Panc1 (cell line): ENCODE data around the gene DDX42.

Source experiments
- CTCF ChIP-seq: fragments of 450-650 bp; IDR thresholded peaks from 2 replicates; pipeline ENCODE4 v1.5.1; 2017; ENCODE audit warnings: mild to moderate bottlenecking
- POLR2AphosphoS5 ChIP-seq: IDR thresholded peaks from 2 replicates; pipeline ENCODE4 v1.6.1; 2012; ENCODE audit warnings: mild to moderate bottlenecking, low read depth, low read length, moderate library complexity
- REST ChIP-seq, 2 experiments: IDR thresholded peaks; 2 replicates each; pipeline ENCODE4 v1.6.1; 2011 to 2012; ENCODE audit warnings: low read depth in 2 of 2, control low read depth in 1 of 2, low read length in 1 of 2, mild to moderate bottlenecking in 1 of 2, moderate library complexity in 1 of 2; ENCODE audit not compliant: insufficient read depth in 1 of 2
- SIN3A ChIP-seq: IDR thresholded peaks from 2 replicates; pipeline ENCODE4 v1.6.1; 2012; ENCODE audit warnings: low read depth, mild to moderate bottlenecking, low read length, moderate library complexity, borderline replicate concordance; ENCODE audit not compliant: insufficient read depth

- no peak for TF ChIP-seq REST (IDR thresholded peaks at IDR 0.05; ENCODE audit: insufficient read depth in 1 of 2, low read depth in 2 of 2, low read length in 1 of 2)
- TF ChIP-seq CTCF = no peak
- no peak for TF ChIP-seq POLR2AphosphoS5
- no peak for TF ChIP-seq SIN3A
Observed at GRCh38 chr17:63774141-63774968, at the start of gene DDX42.
